Esophagus muscularis mucosa (tissue), 4 donors: Measurements from ENCODE around the gene CEP104. TPM values are rescaled to one million over a fixed set of nuclear protein-coding genes. Genes with fewer than 3 reads are reported as not detected.

ENCODE experiments used
- DNase-seq: peaks from one replicate; pipeline ENCODE4 v3.0.0-alpha.2; 2017; ENCODE audit errors: extremely low spot score
- H3K27ac ChIP-seq, 4 donors: fragments of 200-600 bp; sonication (generic); replicated peaks in 1 of 4; 1 replicate in 3 of 4; 2 replicates in 1 of 4; pipeline ENCODE4 v1.5.1; 2016 to 2019; ENCODE audit warnings: mild to moderate bottlenecking in 1 of 4
- H3K27me3 ChIP-seq, 4 donors: fragments of 200-600 bp; sonication (generic); one replicate each; pipeline versions ENCODE4 v1.5.1 to v1.6.0; 2016 to 2019
- H3K36me3 ChIP-seq, 4 donors: fragments of 200-600 bp; sonication (generic); one replicate each; pipeline ENCODE4 v1.5.1; 2016 to 2019
- H3K4me1 ChIP-seq, 4 donors: fragments of 200-600 bp; sonication (generic); one replicate each; pipeline ENCODE4 v1.5.1; 2016 to 2019
- H3K4me3 ChIP-seq, 4 donors: fragments of 200-600 bp; sonication (generic); 1 replicate in 2 of 4; 2 replicates in 2 of 4; pipeline ENCODE4 v1.5.1; 2016 to 2019; ENCODE audit warnings: mild to moderate bottlenecking in 4 of 4, moderate library complexity in 1 of 4
- H3K9me3 ChIP-seq, 4 donors: fragments of 200-600 bp; sonication (generic); 1 replicate in 3 of 4; 2 replicates in 1 of 4; pipeline ENCODE4 v1.5.1; 2016 to 2019
- CTCF ChIP-seq, 3 experiments: fragments of 200-600 bp in 2 of 3; fragments of 450-650 bp in 1 of 3; sonication (generic) in 2 of 3; IDR thresholded peaks; one replicate each; pipeline ENCODE4 v1.5.1; 2017 to 2019; ENCODE audit warnings: antibody characterized with exemption in 3 of 3, mild to moderate bottlenecking in 2 of 3, moderate library complexity in 1 of 3
- EP300 ChIP-seq: sonication (generic); formaldehyde crosslinking; IDR thresholded peaks from one replicate; pipeline ENCODE4 v1.6.1; 2017; ENCODE audit warnings: antibody characterized with exemption
- POLR2A ChIP-seq: fragments of 450-650 bp; IDR thresholded peaks from one replicate; pipeline ENCODE4 v1.6.1; 2017; ENCODE audit warnings: antibody characterized with exemption, moderate library complexity, mild to moderate bottlenecking, low read depth
- POLR2AphosphoS5 ChIP-seq, 2 donors: sonication (generic); formaldehyde crosslinking; IDR thresholded peaks; one replicate each; pipeline ENCODE4 v1.6.1; 2017; ENCODE audit warnings: antibody characterized with exemption in 2 of 2
- WGBS: methylation state at CpG from one replicate; pipeline ENCODE4 v1.1.5; 2018; 5-methylcytosine and 5-hydroxymethylcytosine counted together
- intact Hi-C: fragments of 100-400 bp; cut with DNase I; formaldehyde crosslinking; loops from one replicate; pipeline ENCODE4 v1.15.1; 2023
- total RNA-seq, 4 donors: library from RNA; depleted of rRNA; stranded (reverse); fragments of >200 nt; gene quantifications; one replicate each; pipeline versions ENCODE4 v1.1.0 to v1.2.1, GENCODE V29; 2016

CEP104 gene
- total RNA-seq = 10 to 100 TPM; 42.7 to 84.2 (median 69.8) TPM

- H3K27ac ChIP-seq = peak within 1 kb of the TSS; percentile 80 to 84 (median 82)
- 1% methylated on average over 27 of the region's 73 CpGs for WGBS
Observed at GRCh38 chr1:3856923-3857790, at the start of gene CEP104, which contains the start of gene DFFB. Gene CEP104, minus strand, starts transcription at chr1:3857211. Its CDS starts 4,804 bp downstream, at chr1:3852407. Gene DFFB, plus strand, starts transcription at chr1:3857476. Its CDS starts 128 bp downstream, at chr1:3857604.

GRCh38 chr1:3906672-3907020 is 49.6 kb upstream of the CEP104 start:
- Histone ChIP-seq H3K36me3 (no peaks in the 10 kb centered on the region), H3K4me3 (no peak overlapping the region), H3K27ac (no peak overlapping the region), H3K9me3 (no peaks in the 10 kb centered on the region), H3K4me1 (peaks cover 3 to 14% (median 11%) of the 10 kb centered on the region in 4 donors), H3K27me3 (peaks cover 0 to 17% (median 10%) of the 10 kb centered on the region in 4 donors)
- no peak for DNase-seq
- TF ChIP-seq CTCF (IDR thresholded peaks at IDR 0.05) (no peak), POLR2AphosphoS5 (IDR thresholded peaks at IDR 0.05) (no peak), POLR2A (no peak), EP300 (no peak)
- intact Hi-C loops = no loop called here
- WGBS = 91% methylated on average over 11 of the region's 11 CpGs

More at GRCh38 chr1:3856923-3857790, at the start of gene CEP104, which contains the start of gene DFFB:
- DNase-seq = peak; percentile 97
- no peaks in the 10 kb centered on the region for H3K27me3 ChIP-seq
- TF ChIP-seq POLR2A (no peak), EP300 (no peak), POLR2AphosphoS5 (IDR thresholded peaks at IDR 0.05) (peak; percentile 85 to 88), CTCF (IDR thresholded peaks at IDR 0.05) (peak in 2 of 3 experiments; percentile 18 to 44)
- H3K36me3 ChIP-seq = peaks cover under 1 to 10% (median 4%) of the 10 kb centered on the region in 4 donors
- peak within 1 kb of the TSS; percentile 81 to 97 (median 89) for H3K4me3 ChIP-seq
- H3K9me3 ChIP-seq = no peaks in the 10 kb centered on the region
- H3K4me1 ChIP-seq = peaks cover 14 to 34% (median 27%) of the 10 kb centered on the region in 4 donors
- intact Hi-C loops = loop anchor here (2.0 kb wide), 1 partner anchor 46 kb away; no protein-coding TSS in a partner anchor

GRCh38 chr1:3905953-3906671 is 49.1 kb upstream of the CEP104 start:
- Histone ChIP-seq H3K36me3 (no peaks in the 10 kb centered on the region), H3K9me3 (no peaks in the 10 kb centered on the region), H3K27ac (no peak overlapping the region), H3K4me1 (peaks cover 2 to 13% (median 11%) of the 10 kb centered on the region in 4 donors), H3K4me3 (no peak overlapping the region), H3K27me3 (peaks cover 0 to 12% (median 6%) of the 10 kb centered on the region in 4 donors)
- 81% methylated on average over 18 of the region's 18 CpGs for WGBS
- TF ChIP-seq POLR2A (no peak), CTCF (IDR thresholded peaks at IDR 0.05) (no peak), POLR2AphosphoS5 (IDR thresholded peaks at IDR 0.05) (no peak), EP300 (no peak)
- no peak for DNase-seq
- intact Hi-C loops = no loop called here

- no peak overlapping the region for H3K4me3 ChIP-seq
- no peak overlapping the region for H3K27ac ChIP-seq
- 91% methylated on average over 18 of the region's 19 CpGs for WGBS
- H3K27me3 ChIP-seq = peaks cover 0 to 5% (median 0%) of the 10 kb centered on the region in 4 donors
- no peaks in the 10 kb centered on the region for H3K9me3 ChIP-seq
- no peak for TF ChIP-seq EP300
- TF ChIP-seq POLR2AphosphoS5 (IDR thresholded peaks at IDR 0.05) = no peak
- no peak for DNase-seq
- peaks cover 0 to 6% (median 5%) of the 10 kb centered on the region in 4 donors for H3K4me1 ChIP-seq
- intact Hi-C loops = no loop called here
- H3K36me3 ChIP-seq = no peaks in the 10 kb centered on the region
Observed at GRCh38 chr1:3905266-3905952, 48.4 kb upstream of the CEP104 start.
